SK-N-SH (cell line): Measurements from ENCODE around the gene ABCB9. TPM values are rescaled to one million over a fixed set of nuclear protein-coding genes. Genes with fewer than 3 reads are reported as not detected.

Source experiments
- CTCF ChIA-PET: fragments of 300-600, 350-600 bp; formaldehyde crosslinking; extraction: SDS; loops from one replicate; lab custom pipeline; 2021; lab: Yijun Ruan, JAX
- POLR2A ChIA-PET: fragments of 350-600 bp; sonication (Branson Sonifier 250); formaldehyde crosslinking; extraction: SDS; loops from one replicate; lab custom pipeline; 2020; ENCODE audit warnings: antibody characterized with exemption, inconsistent platforms; lab: Yijun Ruan, JAX
- DNase-seq: peaks from one replicate; pipeline ENCODE4 v3.0.0; 2012
- H2AFZ ChIP-seq: fragments of 200-600 bp; sonication (generic); 2 replicates; pipeline ENCODE4 v1.8.1; 2016; ENCODE audit warnings: antibody characterized with exemption, mild to moderate bottlenecking, low read depth
- H3F3A ChIP-seq: fragments of 200-600 bp; sonication (generic); replicated peaks from 2 replicates; pipeline ENCODE3; 2016; ENCODE audit warnings: antibody characterized with exemption, mild to moderate bottlenecking; ENCODE audit not compliant: insufficient read depth
- H3K27ac ChIP-seq, 2 experiments: fragments of 200-500 bp in 1 of 2; fragments of 200-600 bp in 1 of 2; sonication (Bioruptor generic) in 1 of 2; sonication (generic), shearing (Covaris generic) in 1 of 2; 2 replicates each; pipeline versions ENCODE4 v1.5.1 to v1.6.1; 2014 to 2016; ENCODE audit warnings: low read depth in 2 of 2, inconsistent platforms in 1 of 2, low read length in 1 of 2, mild to moderate bottlenecking in 1 of 2, mixed read lengths in 1 of 2
- H3K27me3 ChIP-seq: fragments of 200-600 bp; sonication (generic), shearing (Covaris generic); 2 replicates; pipeline ENCODE4 v1.6.1; 2016; ENCODE audit warnings: mixed run types; ENCODE audit not compliant: insufficient read depth
- H3K36me3 ChIP-seq, 2 experiments: fragments of 200-500 bp in 1 of 2; fragments of 200-600 bp in 1 of 2; sonication (Bioruptor generic) in 1 of 2; sonication (generic) in 1 of 2; replicated peaks in 1 of 2; 2 replicates each; pipeline versions ENCODE3 to v1.5.1; 2014 to 2016; ENCODE audit warnings: low read length in 1 of 2, mild to moderate bottlenecking in 1 of 2; ENCODE audit not compliant: insufficient read depth in 2 of 2, control insufficient read depth in 1 of 2
- H3K4me1 ChIP-seq, 2 experiments: fragments of 200-500 bp in 1 of 2; fragments of 200-600 bp in 1 of 2; sonication (Bioruptor generic) in 1 of 2; sonication (generic), shearing (Covaris generic) in 1 of 2; 2 replicates each; pipeline versions ENCODE4 v1.5.1 to v1.6.1; 2014 to 2016; ENCODE audit warnings: low read depth in 1 of 2, low read length in 1 of 2, mixed run types in 1 of 2; ENCODE audit not compliant: insufficient read depth in 2 of 2, control insufficient read depth in 1 of 2
- H3K4me2 ChIP-seq: fragments of 200-600 bp; sonication (generic), shearing (Covaris generic); 2 replicates; pipeline ENCODE4 v1.6.1; 2017; ENCODE audit warnings: mixed run types
- H3K4me3 ChIP-seq, 2 experiments: fragments of 200-500 bp in 1 of 2; fragments of 200-600 bp in 1 of 2; sonication (Bioruptor generic) in 1 of 2; sonication (generic), shearing (Covaris generic) in 1 of 2; 2 replicates each; pipeline versions ENCODE4 v1.5.1 to v1.8.1; 2014 to 2016; ENCODE audit warnings: low read depth in 2 of 2, inconsistent platforms in 1 of 2, low read length in 1 of 2, mild to moderate bottlenecking in 1 of 2, mixed read lengths in 1 of 2, moderate library complexity in 1 of 2
- H3K79me2 ChIP-seq: fragments of 200-600 bp; sonication (generic); 2 replicates; pipeline ENCODE4 v1.8.1; 2017; ENCODE audit warnings: mild to moderate bottlenecking; ENCODE audit not compliant: insufficient read depth
- H3K9ac ChIP-seq: fragments of 200-600 bp; sonication (generic); 2 replicates; pipeline ENCODE4 v1.6.1; 2017; ENCODE audit warnings: mixed run types
- H3K9me2 ChIP-seq: fragments of 200-600 bp; sonication (generic); 2 replicates; pipeline ENCODE4 v1.6.1; 2017; ENCODE audit warnings: mixed run types
- H3K9me3 ChIP-seq: fragments of 200-600 bp; sonication (generic); 2 replicates; pipeline ENCODE4 v1.6.1; 2017; ENCODE audit warnings: mixed run types, mild to moderate bottlenecking, moderate library complexity
- H4K20me1 ChIP-seq: fragments of 200-600 bp; sonication (generic); 2 replicates; pipeline ENCODE4 v1.6.1; 2017; ENCODE audit warnings: mild to moderate bottlenecking, mixed run types; ENCODE audit not compliant: insufficient read depth
- ELF1 ChIP-seq: IDR thresholded peaks from 2 replicates; pipeline ENCODE4 v1.4.0; 2012
- EZH2phosphoT487 ChIP-seq: fragments of 200-600 bp; sonication (generic); IDR thresholded peaks from 2 replicates; pipeline ENCODE4 v1.6.1; 2017; ENCODE audit warnings: low read depth, mixed run types, mild to moderate bottlenecking, antibody characterized with exemption, moderate library complexity, borderline replicate concordance
- NFIC ChIP-seq: IDR thresholded peaks from 2 replicates; pipeline ENCODE4 v1.4.0; 2012; ENCODE audit warnings: borderline replicate concordance
- PBX3 ChIP-seq: IDR thresholded peaks from 2 replicates; pipeline ENCODE4; 2012
- POLR2AphosphoS5 ChIP-seq: IDR thresholded peaks from 2 replicates; pipeline ENCODE4 v1.6.1; 2012; ENCODE audit warnings: low read depth, low read length
- RCOR1 ChIP-seq: fragments of 150-350 bp; IDR thresholded peaks from 2 replicates; pipeline ENCODE4 v1.6.1; 2017; ENCODE audit warnings: antibody characterized with exemption, low read length
- SMC3 ChIP-seq: IDR thresholded peaks from 2 replicates; pipeline ENCODE4 v1.6.1; 2012; ENCODE audit warnings: low read depth, low read length, improper control_type of control experiment
- TAF1 ChIP-seq: IDR thresholded peaks from 2 replicates; pipeline ENCODE4 v1.6.1; 2012; ENCODE audit warnings: low read depth, mild to moderate bottlenecking, low read length, moderate library complexity, borderline replicate concordance
- WGBS: methylation state at CpG from one replicate; pipeline ENCODE4 v1.1.6; 2017; ENCODE audit warnings: low lambda C conversion rate; 5-methylcytosine and 5-hydroxymethylcytosine counted together
- polyA plus RNA-seq, 3 experiments: library from polyadenylated mRNA; depleted of rRNA; stranded (reverse); fragments of >200 nt; gene quantifications; 2 replicates each; pipeline ENCODE4 v1.2.3, GENCODE V29; 2012
- TF ChIP-seq, protein P1 (sequence below): IDR thresholded peaks from 2 replicates; pipeline ENCODE4 v1.4.0; 2012; ENCODE audit warnings: low read depth, borderline replicate concordance
- TF ChIP-seq, protein P2 (sequence below): fragments of 150-350 bp; IDR thresholded peaks from 2 replicates; pipeline ENCODE4 v1.6.1; 2017; ENCODE audit warnings: antibody characterized with exemption, low read length, low read depth, borderline replicate concordance

ABCB9 gene
- polyA plus RNA-seq, 1 of the 3 experiments (the other 2 are of a cell fraction): 6.2 TPM

GRCh38 chr12:123004287-123004686 lies 38.0 kb upstream of the ABCB9 start:
- Histone ChIP-seq H3K9me2 (no peaks in the 10 kb centered on the region), H3K79me2 (no peaks in the 10 kb centered on the region), H3K36me3 (no peaks in the 10 kb centered on the region), H3K9ac (no peak overlapping the region), H4K20me1 (no peaks in the 10 kb centered on the region), H3K27ac (no peak overlapping the region), H3K4me1 (no peaks in the 10 kb centered on the region), H3K27me3 (no peaks in the 10 kb centered on the region), H3K4me2 (no peak overlapping the region), H3F3A (no peaks in the 10 kb centered on the region), H3K4me3 (no peak overlapping the region), H2AFZ (no peak overlapping the region), H3K9me3 (no peaks in the 10 kb centered on the region)
- TF ChIP-seq RCOR1: no peak
- TF ChIP-seq, protein P1, sequence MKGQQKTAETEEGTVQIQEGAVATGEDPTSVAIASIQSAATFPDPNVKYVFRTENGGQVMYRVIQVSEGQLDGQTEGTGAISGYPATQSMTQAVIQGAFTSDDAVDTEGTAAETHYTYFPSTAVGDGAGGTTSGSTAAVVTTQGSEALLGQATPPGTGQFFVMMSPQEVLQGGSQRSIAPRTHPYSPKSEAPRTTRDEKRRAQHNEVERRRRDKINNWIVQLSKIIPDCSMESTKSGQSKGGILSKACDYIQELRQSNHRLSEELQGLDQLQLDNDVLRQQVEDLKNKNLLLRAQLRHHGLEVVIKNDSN: no peak
- WGBS: 90% methylated on average over 13 of the region's 14 CpGs
- POLR2A ChIA-PET: no interaction called here
- CTCF ChIA-PET: interaction anchor here (1.7 kb wide), 1 partner anchor 39 kb away, joined by 4 read pairs; no protein-coding TSS in a partner anchor
- no peak for DNase-seq

GRCh38 chr12:123003257-123003656 lies 37.0 kb upstream of the ABCB9 start:
- Histone ChIP-seq H3K4me1 (no peaks in the 10 kb centered on the region), H3K9me3 (no peaks in the 10 kb centered on the region), H3K79me2 (no peaks in the 10 kb centered on the region), H3K27ac (no peak overlapping the region), H3K4me2 (no peak overlapping the region), H3K4me3 (no peak overlapping the region), H3K9ac (no peak overlapping the region), H2AFZ (no peak overlapping the region), H3K27me3 (no peaks in the 10 kb centered on the region), H4K20me1 (no peaks in the 10 kb centered on the region), H3K36me3 (no peaks in the 10 kb centered on the region), H3K9me2 (no peaks in the 10 kb centered on the region), H3F3A (no peaks in the 10 kb centered on the region)
- POLR2A ChIA-PET: no interaction called here
- TF ChIP-seq, protein P2, sequence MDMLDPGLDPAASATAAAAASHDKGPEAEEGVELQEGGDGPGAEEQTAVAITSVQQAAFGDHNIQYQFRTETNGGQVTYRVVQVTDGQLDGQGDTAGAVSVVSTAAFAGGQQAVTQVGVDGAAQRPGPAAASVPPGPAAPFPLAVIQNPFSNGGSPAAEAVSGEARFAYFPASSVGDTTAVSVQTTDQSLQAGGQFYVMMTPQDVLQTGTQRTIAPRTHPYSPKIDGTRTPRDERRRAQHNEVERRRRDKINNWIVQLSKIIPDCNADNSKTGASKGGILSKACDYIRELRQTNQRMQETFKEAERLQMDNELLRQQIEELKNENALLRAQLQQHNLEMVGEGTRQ: no peak
- TF ChIP-seq PBX3 (no peak), ELF1 (no peak), EZH2phosphoT487 (no peak), NFIC (no peak), TAF1 (no peak), SMC3 (no peak), POLR2AphosphoS5 (no peak)
- 93% methylated on average over 6 of the region's 6 CpGs for WGBS
- CTCF ChIA-PET: interaction anchor here (1.7 kb wide), 1 partner anchor 40 kb away, joined by 4 read pairs; no protein-coding TSS in a partner anchor
- DNase-seq: no peak
